CD4-positive, alpha-beta T cell (primary cell): ENCODE measurements around the gene FARSA. TPM values are rescaled to one million over a fixed set of nuclear protein-coding genes. Genes with fewer than 3 reads are reported as not detected.

Source experiments
- microRNA-seq: library from miRNA; unstranded; fragments of <30 nt; microRNA quantifications from one replicate; pipeline ENCODE4 v1.2.0, GENCODE V29; 2021; ENCODE audit warnings: borderline microRNAs expressed, borderline replicate concordance
- total RNA-seq, 174 experiments: library from RNA in 2 of 174; stranded (reverse) in 2 of 174; gene quantifications; one replicate each; pipeline ENCODE4 v1.2.3 and lab custom pipeline; 2021 to 2026

The FARSA gene
- total RNA-seq, 2 experiments from 2014 or later: 17.2 TPM

Small RNA genes within 50 kb of the gene (microRNA-seq; reads per million reads assigned to microRNA genes)
- gene MIR5695 (not detected), gene MIR6515 (0.61 reads per million)

Other genes with a start within 250 kb of the FARSA start
- not detected for gene GNG14, start 245.7 kb downstream of the FARSA start, total RNA-seq
- 1 to 10 TPM; 2.2 to 2.4 TPM for gene FBXW9, start 237.1 kb downstream of the FARSA start, total RNA-seq
- 10 to 100 TPM; 47.3 to 47.4 TPM for gene TNPO2, start 209.8 kb downstream of the FARSA start, total RNA-seq
- 100 to 1,000 TPM; 194 to 201 TPM for gene TRIR, start 199.0 kb downstream of the FARSA start, total RNA-seq
- gene GET3, start 196.2 kb downstream of the FARSA start, total RNA-seq: 10 to 100 TPM; 13.9 to 14.5 TPM
- not detected for gene BEST2, start 181.9 kb downstream of the FARSA start, total RNA-seq
- gene HOOK2, start 158.2 kb downstream of the FARSA start, total RNA-seq: 10 to 100 TPM; 14.8 to 17.0 TPM
- 1,000 to 10,000 TPM; 2,467 to 2,518 TPM for gene JUNB, start 142.2 kb downstream of the FARSA start, total RNA-seq
- gene PRDX2, start 131.9 kb downstream of the FARSA start, total RNA-seq: 10 to 100 TPM; 59.7 to 65.9 TPM
- gene THSD8, start 131.6 kb downstream of the FARSA start, total RNA-seq: 1 to 10 TPM in 1 of 2 experiments, not detected in 1; 1.3 TPM
- 1 to 10 TPM; 1.5 to 2.7 TPM for gene RNASEH2A, start 127.1 kb downstream of the FARSA start, total RNA-seq
- not detected for gene RTBDN, start 99.1 kb downstream of the FARSA start, total RNA-seq
- under 1 TPM; 0.22 to 0.60 TPM for gene MAST1, start 95.2 kb downstream of the FARSA start, total RNA-seq
- 10 to 100 TPM; 10.4 to 11.1 TPM for gene DNASE2, start 52.3 kb downstream of the FARSA start, total RNA-seq
- not detected for gene KLF1, start 46.5 kb downstream of the FARSA start, total RNA-seq
- gene GCDH, start 42.6 kb downstream of the FARSA start, total RNA-seq: 10 to 100 TPM; 39.2 to 42.1 TPM
- gene SYCE2, start 14.4 kb downstream of the FARSA start, total RNA-seq: 1 to 10 TPM; 2.1 to 3.5 TPM
- gene CALR, start 4.9 kb upstream of the FARSA start, total RNA-seq: 100 to 1,000 TPM; 558 to 559 TPM
- 10 to 100 TPM; 90.0 to 92.7 TPM for gene RAD23A, start 12.2 kb upstream of the FARSA start, total RNA-seq
- 10 to 100 TPM; 12.1 to 12.8 TPM for gene GADD45GIP1, start 23.5 kb upstream of the FARSA start, total RNA-seq
- gene DAND5, start 35.9 kb upstream of the FARSA start, total RNA-seq: not detected
- 1 to 10 TPM; 3.0 to 3.3 TPM for gene NFIX, start 61.8 kb upstream of the FARSA start, total RNA-seq
- gene LYL1, start 169.1 kb upstream of the FARSA start, total RNA-seq: 1 to 10 TPM; 1.9 to 2.1 TPM
- gene TRMT1, start 183.0 kb upstream of the FARSA start, total RNA-seq: 10 to 100 TPM; 60.5 to 63.4 TPM
- gene NACC1, start 184.6 kb upstream of the FARSA start, total RNA-seq: 10 to 100 TPM; 13.0 to 13.5 TPM
- 10 to 100 TPM; 40.9 to 43.9 TPM for gene STX10, start 216.7 kb upstream of the FARSA start, total RNA-seq
- gene IER2, start 216.7 kb upstream of the FARSA start, total RNA-seq: 100 to 1,000 TPM; 254 to 255 TPM